ENCODE results near the gene LHFPL2.

The LHFPL2 gene

GRCh38 chr5:78507531-78507930, 141.0 kb downstream of the LHFPL2 start:
- peaks cover 48% of the 10 kb centered on the region for H3K27me3 Mint-ChIP-seq
- no peak overlapping the region for H3K27ac Mint-ChIP-seq
- no peaks in the 10 kb centered on the region for H3K36me3 Mint-ChIP-seq (ENCODE audit: low read depth)
- H3K4me1 Mint-ChIP-seq (ENCODE audit: low read depth), result peaks cover 10% of the 10 kb centered on the region
- no peak overlapping the region for H3K4me3 Mint-ChIP-seq
- no peaks in the 10 kb centered on the region for H3K9me3 Mint-ChIP-seq

- Mint-ChIP-seq H3K27ac (no peak overlapping the region), H3K27me3 (peaks cover 52% of the 10 kb centered on the region)
These were observed 142.1 kb downstream of the LHFPL2 start for GRCh38 chr5:78506261-78507024.

GRCh38 chr5:78505860-78506259, 142.7 kb downstream of the LHFPL2 start:
- Mint-ChIP-seq H3K4me1 (ENCODE audit: low read depth) (peaks cover 10% of the 10 kb centered on the region), H3K36me3 (ENCODE audit: low read depth) (no peaks in the 10 kb centered on the region), H3K4me3 (no peak overlapping the region), H3K27me3 (peaks cover 50% of the 10 kb centered on the region), H3K27ac (no peak overlapping the region), H3K9me3 (no peaks in the 10 kb centered on the region)

More at GRCh38 chr5:78506261-78507024, 142.1 kb downstream of the LHFPL2 start:
- Mint-ChIP-seq H3K4me1 (ENCODE audit: low read depth) (peaks cover 10% of the 10 kb centered on the region), H3K4me3 (no peak overlapping the region), H3K36me3 (ENCODE audit: low read depth) (no peaks in the 10 kb centered on the region), H3K9me3 (no peaks in the 10 kb centered on the region)

GRCh38 chr5:78504704-78505677, 143.6 kb downstream of the LHFPL2 start:
- Mint-ChIP-seq H3K27ac (no peak overlapping the region), H3K4me1 (ENCODE audit: low read depth) (peaks cover 10% of the 10 kb centered on the region), H3K4me3 (no peak overlapping the region), H3K9me3 (no peaks in the 10 kb centered on the region), H3K36me3 (ENCODE audit: low read depth) (no peaks in the 10 kb centered on the region), H3K27me3 (peaks cover 51% of the 10 kb centered on the region)

GRCh38 chr5:78503958-78504653, 144.5 kb downstream of the LHFPL2 start:
- no peak overlapping the region for H3K4me3 Mint-ChIP-seq
- no peaks in the 10 kb centered on the region for H3K36me3 Mint-ChIP-seq (ENCODE audit: low read depth)
- no peak overlapping the region for H3K27ac Mint-ChIP-seq
- peaks cover 3% of the 10 kb centered on the region for H3K4me1 Mint-ChIP-seq (ENCODE audit: low read depth)
- peaks cover 51% of the 10 kb centered on the region for H3K27me3 Mint-ChIP-seq
- H3K9me3 Mint-ChIP-seq, result no peaks in the 10 kb centered on the region

- Mint-ChIP-seq H3K4me1 (ENCODE audit: low read depth) (peaks cover 3% of the 10 kb centered on the region), H3K27ac (no peak overlapping the region), H3K9me3 (no peaks in the 10 kb centered on the region), H3K36me3 (ENCODE audit: low read depth) (no peaks in the 10 kb centered on the region), H3K27me3 (peaks cover 44% of the 10 kb centered on the region), H3K4me3 (no peak overlapping the region)
These were observed 146.9 kb downstream of the LHFPL2 start for GRCh38 chr5:78501411-78502352.

- Mint-ChIP-seq H3K27ac (no peak overlapping the region), H3K36me3 (ENCODE audit: low read depth) (no peaks in the 10 kb centered on the region), H3K4me3 (no peak overlapping the region), H3K4me1 (ENCODE audit: low read depth) (peaks cover 3% of the 10 kb centered on the region), H3K9me3 (no peaks in the 10 kb centered on the region), H3K27me3 (peaks cover 44% of the 10 kb centered on the region)
These were observed 147.7 kb downstream of the LHFPL2 start for GRCh38 chr5:78500871-78501270.

GRCh38 chr5:78500028-78500427, 148.5 kb downstream of the LHFPL2 start:
- Mint-ChIP-seq H3K27ac (no peak overlapping the region), H3K9me3 (no peaks in the 10 kb centered on the region), H3K36me3 (ENCODE audit: low read depth) (no peaks in the 10 kb centered on the region), H3K4me3 (no peak overlapping the region), H3K27me3 (peaks cover 40% of the 10 kb centered on the region), H3K4me1 (ENCODE audit: low read depth) (peaks cover 3% of the 10 kb centered on the region)

GRCh38 chr5:78499485-78499884, 149.1 kb downstream of the LHFPL2 start:
- H3K27ac Mint-ChIP-seq, result no peak overlapping the region
- no peaks in the 10 kb centered on the region for H3K9me3 Mint-ChIP-seq
- H3K4me1 Mint-ChIP-seq (ENCODE audit: low read depth), result peaks cover 3% of the 10 kb centered on the region
- peaks cover 40% of the 10 kb centered on the region for H3K27me3 Mint-ChIP-seq
- no peaks in the 10 kb centered on the region for H3K36me3 Mint-ChIP-seq (ENCODE audit: low read depth)
- H3K4me3 Mint-ChIP-seq, result no peak overlapping the region

- no peak overlapping the region for H3K4me3 Mint-ChIP-seq
- no peaks in the 10 kb centered on the region for H3K36me3 Mint-ChIP-seq (ENCODE audit: low read depth)
- peaks cover 40% of the 10 kb centered on the region for H3K27me3 Mint-ChIP-seq
- no peaks in the 10 kb centered on the region for H3K9me3 Mint-ChIP-seq
- no peak overlapping the region for H3K27ac Mint-ChIP-seq
- peaks cover 3% of the 10 kb centered on the region for H3K4me1 Mint-ChIP-seq (ENCODE audit: low read depth)
These were observed 150.7 kb downstream of the LHFPL2 start for GRCh38 chr5:78497573-78498533.

- H3K27me3 Mint-ChIP-seq, result peaks cover 33% of the 10 kb centered on the region
- peaks cover 3% of the 10 kb centered on the region for H3K4me1 Mint-ChIP-seq (ENCODE audit: low read depth)
- no peaks in the 10 kb centered on the region for H3K9me3 Mint-ChIP-seq
- no peak overlapping the region for H3K4me3 Mint-ChIP-seq
- H3K36me3 Mint-ChIP-seq (ENCODE audit: low read depth), result no peaks in the 10 kb centered on the region
- H3K27ac Mint-ChIP-seq, result no peak overlapping the region
These were observed 152.2 kb downstream of the LHFPL2 start for GRCh38 chr5:78496373-78496772.

- Mint-ChIP-seq H3K36me3 (ENCODE audit: low read depth) (no peaks in the 10 kb centered on the region), H3K4me3 (no peak overlapping the region), H3K4me1 (ENCODE audit: low read depth) (peaks cover 3% of the 10 kb centered on the region), H3K9me3 (no peaks in the 10 kb centered on the region), H3K27ac (no peak overlapping the region), H3K27me3 (peaks cover 30% of the 10 kb centered on the region)
These were observed 152.8 kb downstream of the LHFPL2 start for GRCh38 chr5:78495800-78496199.

- no peak overlapping the region for H3K4me3 Mint-ChIP-seq
- H3K9me3 Mint-ChIP-seq, result no peaks in the 10 kb centered on the region
- peaks cover 5% of the 10 kb centered on the region for H3K36me3 Mint-ChIP-seq (ENCODE audit: low read depth)
- H3K4me1 Mint-ChIP-seq (ENCODE audit: low read depth), result peaks cover under 1% of the 10 kb centered on the region
- H3K27ac Mint-ChIP-seq, result no peak overlapping the region
- H3K27me3 Mint-ChIP-seq, result peaks cover 7% of the 10 kb centered on the region
These were observed 155.9 kb downstream of the LHFPL2 start for GRCh38 chr5:78492650-78493049.
